Activated effector memory CD4-positive, alpha-beta T cell treated with Interleukin-2 at 50 U/mL for 16 hours (primary cell): ENCODE data around the gene FLAD1.
A peak's percentile ranks its signal among the peaks of the same experiment; 100 is the strongest.
"Not testable (repeated sequence)": the region's sequence is repeated elsewhere in the genome, so short reads cannot be mapped to it uniquely, and the experiment has no call there.

Experiments used
- DNase-seq: peaks from one replicate; pipeline ENCODE4 v3.0.0-alpha.2; 2020

FLAD1 gene

DNA sequence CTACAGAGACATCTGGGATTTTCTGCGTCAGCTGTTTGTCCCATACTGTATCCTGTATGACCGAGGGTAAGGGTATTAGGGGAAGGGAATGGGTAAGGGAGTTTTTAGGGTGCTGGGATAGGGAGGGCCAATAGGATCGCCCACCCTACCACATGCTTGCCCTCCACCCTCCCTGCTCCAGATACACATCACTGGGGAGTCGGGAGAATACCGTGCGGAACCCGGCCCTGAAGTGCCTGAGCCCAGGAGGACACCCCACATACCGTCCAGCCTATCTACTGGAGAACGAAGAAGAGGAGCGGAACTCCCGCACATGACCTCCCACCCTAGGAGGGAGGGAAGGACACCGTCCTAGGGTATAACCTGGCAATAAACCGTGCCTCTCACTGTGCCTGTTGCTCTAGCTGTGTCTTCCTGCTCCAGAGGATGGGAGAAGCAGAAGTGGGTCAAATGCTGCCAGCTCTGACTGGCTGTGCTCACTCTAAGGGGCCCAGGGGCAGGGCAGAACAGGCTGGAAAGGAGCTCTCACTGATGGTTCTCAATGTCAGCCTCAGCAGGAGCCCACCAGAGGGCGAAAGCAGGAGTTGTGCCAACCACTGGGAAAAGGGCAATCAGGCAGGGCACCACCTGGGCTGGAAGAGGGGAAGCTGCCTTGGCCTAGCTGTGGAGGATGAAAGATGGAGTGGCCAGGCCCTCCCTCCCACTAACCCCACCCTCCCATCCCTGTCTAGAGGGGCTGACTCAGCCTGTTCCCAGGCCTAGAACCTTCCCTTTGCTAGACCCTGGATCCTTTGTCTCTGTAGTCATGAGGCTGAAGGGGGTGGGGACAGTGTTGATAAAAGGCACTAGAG is 9.8 kb downstream of the FLAD1 start:
- no peak for DNase-seq

DNA sequence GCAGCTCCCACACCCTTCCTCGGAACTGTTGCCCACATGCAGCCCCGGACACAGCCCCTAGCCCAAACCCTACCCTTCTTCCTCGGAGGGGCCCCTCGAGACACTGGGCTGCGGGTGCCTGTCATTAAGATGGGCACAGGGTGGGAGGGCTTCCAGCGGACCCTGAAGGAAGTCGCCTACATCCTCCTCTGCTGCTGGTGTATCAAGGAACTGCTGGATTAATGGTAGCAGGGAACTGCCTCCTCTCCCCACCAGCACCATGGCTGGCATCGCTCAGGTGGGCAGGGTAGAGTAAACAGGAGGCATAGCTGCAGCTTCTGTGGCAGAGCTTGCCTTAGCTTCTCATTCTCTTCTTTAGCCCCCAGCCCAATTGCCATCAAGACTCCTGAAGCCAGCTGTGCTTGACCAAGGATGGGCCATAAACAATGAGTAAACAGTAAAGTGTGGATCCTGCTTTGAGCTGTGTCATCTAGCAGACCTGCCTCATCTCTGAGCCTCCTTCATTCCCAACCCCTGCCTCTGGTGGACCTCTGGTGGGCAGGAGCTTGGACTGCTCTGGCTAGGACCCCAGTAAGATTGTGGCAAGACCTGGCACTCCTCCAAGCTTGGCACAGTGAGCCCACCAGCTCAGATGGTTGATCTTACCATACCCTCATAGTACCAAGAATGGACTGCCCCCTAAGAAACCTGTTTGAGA is 10.6 kb downstream of the FLAD1 start, which contains the start of gene LENEP:
Gene LENEP, plus strand, starts transcription at position 15 of the 697 bp plus-strand sequence. Its CDS starts 22 bp downstream, at position 37.
- DNase-seq: no peak

DNA sequence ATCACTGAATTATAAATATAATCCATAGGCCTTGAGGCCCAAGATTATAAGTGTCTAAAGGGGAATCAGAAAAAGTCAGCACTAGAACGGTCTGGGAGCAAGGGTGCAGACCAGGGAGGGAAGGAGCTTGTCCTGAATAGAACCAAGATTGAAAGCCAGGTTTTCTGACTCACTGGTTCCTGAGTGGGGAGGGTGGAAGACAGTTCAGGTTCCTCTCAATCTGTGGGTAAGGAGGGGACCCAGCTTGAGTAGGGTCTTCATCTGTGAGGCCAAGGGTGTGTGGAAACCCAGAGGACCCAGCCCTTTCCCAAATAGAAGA is 11.1 kb downstream of the FLAD1 start:
- DNase-seq: no peak

DNA sequence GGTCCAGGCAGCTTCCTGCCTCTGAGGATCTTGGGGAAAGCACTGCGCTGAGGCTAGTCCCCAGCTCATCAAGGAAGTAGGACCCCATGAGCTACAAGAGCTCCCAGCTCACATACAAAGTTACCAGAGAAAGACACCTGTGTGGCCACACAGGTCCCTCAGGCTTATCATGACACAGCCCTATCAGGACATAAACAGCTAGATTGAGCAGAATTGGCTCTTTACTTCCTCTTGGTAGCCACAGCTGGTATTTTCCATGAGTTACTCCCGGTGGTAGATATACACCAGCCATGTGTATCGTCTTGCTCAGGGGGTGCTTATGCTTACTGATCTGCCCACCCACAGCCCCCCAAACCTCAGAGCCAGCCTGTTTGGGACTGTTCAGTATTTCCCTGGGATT is 11.4 kb downstream of the FLAD1 start:
- no peak for DNase-seq

DNA sequence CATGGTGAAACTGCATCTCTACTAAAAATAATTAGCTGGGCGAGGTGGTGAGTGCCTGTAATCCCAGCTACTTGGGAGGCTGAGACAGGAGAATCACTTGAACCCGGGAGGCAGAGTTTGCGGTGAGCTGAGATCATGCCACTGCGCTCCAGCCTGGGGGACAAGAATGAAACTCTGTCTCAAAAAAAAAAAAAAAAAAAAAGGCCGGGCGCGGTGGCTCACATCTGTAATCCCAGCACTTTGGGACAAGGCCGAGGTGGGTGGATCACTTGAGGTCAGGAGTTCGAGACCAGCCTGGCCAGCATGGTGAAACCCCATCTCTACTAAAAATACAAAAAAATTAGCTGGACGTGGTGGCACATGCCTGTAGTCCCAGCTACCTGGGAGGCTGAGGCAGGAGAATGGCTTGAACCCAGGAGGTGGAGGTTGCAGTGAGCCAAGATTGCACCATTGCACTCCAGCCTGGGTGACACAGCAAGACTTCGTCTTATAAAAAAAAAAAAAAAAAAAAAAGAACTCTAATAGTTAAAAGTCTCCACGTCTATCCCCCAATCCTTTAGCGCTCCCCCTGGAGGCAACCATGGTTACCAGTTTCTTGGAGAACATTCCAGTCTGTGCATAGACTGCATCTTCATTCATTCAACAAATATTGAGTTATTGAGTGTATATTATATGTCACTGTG is 12.3 kb downstream of the FLAD1 start:
- not testable (repeated sequence) for DNase-seq

DNA sequence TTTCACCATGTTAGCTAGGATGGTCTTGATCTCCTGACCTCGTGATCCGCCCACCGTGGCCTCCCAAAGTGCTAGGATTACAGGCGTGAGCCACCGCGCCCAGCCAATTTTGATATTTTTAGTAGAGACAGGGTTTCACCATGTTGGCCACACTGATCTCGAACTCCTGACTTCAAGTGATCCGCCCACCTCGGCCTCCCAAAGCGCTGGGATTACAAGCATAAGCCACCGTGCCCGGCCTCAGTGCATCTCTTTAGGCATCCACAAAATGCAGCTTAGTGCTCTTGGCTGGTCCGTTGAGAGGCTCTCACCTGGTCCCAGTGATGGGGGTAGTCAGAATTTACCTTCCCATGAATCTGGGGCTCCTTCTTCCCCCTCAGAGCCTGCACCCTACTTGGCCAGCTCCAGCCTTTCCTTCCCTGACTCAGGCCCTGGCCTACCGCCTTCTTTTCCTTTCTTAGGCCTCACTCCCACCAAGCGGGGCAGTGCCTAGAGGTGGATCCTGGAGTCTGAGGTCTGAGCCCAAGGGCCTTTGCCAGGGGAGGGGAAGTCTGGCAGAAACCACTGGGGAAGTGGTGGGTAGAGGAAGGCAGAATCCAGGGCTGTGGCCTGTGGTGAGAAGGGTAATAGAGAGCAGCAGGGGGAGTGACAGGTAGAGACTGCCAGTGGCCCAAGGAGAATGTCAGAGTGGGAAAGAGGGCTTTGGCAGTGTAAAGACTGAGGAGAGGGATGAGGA is 14.0 kb downstream of the FLAD1 start:
- DNase-seq: no peak

DNA sequence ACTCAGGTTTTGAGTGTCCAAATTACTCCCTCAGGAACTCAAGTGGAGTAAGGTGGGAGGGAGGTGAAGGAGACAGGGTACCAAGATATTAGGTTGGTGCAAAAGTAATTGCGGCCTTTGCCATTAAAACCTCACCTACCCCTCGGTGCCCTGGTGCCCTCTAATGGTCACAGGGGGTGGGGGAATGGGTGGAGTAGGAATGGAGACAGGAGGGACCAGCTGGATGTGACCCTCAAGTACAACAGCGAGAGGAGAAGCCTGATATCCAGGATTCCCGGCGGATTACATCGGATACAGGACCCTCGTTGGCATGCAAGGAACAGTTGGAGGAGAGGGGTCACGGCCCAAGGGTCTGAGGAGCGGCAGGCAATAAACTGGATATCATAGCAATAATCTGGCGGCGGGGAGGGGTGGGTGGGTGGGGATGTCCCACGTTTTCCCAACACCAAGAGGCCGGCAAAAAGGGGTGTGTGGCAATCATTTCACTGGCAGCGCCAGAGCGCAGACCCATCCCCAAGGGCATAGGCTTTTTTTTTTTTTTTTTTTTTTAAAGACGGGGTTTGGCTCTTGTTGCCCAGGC is 15.1 kb downstream of the FLAD1 start:
- DNase-seq: no peak

DNA sequence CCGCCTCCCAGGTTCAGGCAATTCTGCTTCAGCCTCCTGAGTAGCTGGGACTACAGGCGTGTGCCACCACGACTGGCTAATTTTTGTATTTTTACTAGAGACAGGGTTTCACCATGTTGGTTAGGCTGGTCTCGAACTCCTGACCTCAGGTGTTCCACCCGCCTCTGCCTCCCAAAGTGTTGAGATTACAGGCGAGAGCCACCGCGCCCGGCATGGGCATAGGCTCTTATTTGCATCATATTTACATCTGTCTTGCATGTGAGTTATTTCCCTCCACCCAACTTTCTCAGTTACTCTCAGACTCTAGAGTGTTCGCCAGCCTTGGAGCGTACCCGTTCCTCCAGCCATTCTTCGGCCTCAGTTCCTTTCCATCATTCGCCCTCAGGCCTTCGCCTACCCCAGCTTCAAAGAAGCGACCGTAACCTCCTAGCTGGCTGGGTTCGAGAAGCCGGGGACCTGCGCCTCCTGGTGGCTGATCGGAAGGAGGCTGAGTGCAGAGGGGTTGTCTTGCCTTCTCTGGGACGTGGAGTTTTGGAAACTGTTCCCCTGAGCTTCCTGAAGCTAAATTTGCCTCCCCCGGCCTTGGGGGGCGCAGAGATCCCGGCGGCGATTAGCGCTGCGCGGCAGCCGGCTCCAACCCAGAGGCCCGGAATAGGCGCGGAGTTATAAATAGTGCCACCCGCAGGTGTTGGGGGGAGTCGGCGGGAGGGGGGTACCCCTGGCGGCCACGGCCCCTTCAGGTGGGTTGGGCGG is 15.8 kb downstream of the FLAD1 start:
- DNase-seq: peak; percentile 51

DNA sequence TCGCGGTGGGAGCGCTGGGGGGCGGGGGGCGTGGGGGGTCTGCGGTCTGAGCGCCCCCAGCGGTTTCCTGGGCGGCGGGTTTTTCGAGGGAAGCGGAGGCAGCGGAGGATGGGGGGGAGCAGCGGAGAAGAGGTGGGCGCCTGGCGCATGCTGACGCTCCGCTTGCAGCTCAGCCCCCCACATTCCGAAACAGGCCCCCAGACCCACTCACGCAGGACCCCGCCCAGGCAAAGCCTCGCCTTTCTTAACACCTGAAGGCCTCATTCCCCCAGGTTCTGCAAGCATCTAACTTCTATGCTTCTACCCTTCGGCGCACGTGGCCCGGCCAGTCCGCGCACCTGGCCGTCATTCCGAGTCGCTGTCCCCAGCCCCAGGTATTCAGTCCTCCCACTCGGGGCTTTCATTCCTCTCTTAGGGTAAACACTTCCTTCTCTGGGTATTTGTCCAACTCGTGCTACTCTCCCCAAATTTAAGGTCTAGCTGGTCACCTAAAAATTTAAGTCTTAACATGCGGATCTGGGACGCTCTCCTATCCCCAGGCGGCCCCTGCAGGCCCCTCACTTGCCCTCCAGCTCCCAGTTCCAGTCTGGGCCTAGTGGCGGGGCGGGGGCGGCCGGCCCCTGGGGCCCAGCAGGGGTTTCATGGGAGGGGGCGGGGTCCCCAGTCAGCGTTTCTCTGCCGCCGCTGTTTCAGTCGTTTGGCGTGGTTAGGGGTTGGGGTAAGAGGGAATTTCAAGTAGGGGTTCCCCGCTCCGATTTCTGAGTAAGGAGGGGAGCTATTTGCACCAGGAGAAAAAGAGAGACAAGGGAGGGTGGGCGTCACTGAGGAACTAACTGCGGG is 16.6 kb downstream of the FLAD1 start:
- no peak for DNase-seq

DNA sequence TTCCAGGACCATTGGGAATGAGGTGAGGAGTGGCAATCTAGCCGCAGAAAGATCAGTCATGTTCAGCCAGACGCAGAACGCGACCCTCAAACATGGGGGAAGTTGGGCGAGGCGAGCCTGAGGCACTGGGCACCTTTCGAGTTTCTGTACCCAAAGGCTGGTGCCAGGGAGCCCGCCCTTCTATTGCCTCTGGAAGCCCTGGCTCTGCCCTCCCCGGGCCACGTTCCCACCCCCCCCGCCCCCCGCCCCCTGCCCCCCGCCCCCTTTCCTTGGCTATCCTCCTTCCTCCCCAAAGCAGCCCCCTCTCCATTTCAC is 17.2 kb downstream of the FLAD1 start:
- DNase-seq: no peak

DNA sequence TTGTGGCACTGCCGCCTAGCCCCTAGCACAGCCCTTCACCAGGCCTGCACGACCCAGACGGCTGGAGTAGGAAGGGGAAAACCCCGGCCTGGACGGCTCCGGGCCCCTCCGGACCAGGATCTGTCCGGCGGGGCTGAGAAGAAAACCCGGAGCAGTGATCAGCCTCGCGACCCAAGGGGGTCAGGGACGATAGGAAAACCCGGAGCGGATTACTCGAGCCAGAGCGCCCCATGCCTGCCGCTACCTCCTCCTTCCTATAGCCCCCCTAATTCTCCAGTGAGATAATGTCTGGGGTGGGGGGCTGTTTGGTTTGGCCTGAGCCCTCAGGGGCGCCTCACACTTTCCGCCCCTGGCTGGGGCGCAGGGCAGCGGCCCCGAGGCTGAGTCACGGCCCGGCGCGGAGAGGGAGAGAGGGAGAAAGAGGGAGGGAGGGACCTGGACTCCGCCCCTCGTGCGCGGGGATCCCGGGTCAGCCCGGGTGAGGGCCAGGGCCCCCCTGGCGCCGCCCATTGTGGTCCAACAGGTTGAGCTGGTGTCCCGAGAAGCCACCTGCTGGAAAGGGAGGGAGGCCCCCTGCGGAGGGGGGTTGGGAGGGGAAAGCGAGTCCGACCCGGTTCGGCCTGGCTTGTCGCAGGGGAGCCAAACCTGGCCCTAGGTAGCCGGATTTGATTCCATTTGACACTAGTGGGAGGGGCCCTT is 17.7 kb downstream of the FLAD1 start:
- peak; percentile 72 for DNase-seq

DNA sequence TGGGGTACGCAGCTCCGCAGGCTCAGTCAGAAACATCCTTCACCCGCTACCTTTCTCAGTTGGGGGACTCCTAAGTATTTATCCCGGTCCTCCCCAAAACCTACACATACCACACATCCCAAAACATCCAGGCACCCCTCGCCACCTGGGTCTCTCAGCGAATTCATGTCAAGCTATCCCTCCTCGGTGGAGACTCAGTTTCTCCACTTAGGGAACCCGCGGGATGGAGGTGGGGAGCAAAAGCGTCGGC is 18.2 kb downstream of the FLAD1 start:
- DNase-seq: no peak

DNA sequence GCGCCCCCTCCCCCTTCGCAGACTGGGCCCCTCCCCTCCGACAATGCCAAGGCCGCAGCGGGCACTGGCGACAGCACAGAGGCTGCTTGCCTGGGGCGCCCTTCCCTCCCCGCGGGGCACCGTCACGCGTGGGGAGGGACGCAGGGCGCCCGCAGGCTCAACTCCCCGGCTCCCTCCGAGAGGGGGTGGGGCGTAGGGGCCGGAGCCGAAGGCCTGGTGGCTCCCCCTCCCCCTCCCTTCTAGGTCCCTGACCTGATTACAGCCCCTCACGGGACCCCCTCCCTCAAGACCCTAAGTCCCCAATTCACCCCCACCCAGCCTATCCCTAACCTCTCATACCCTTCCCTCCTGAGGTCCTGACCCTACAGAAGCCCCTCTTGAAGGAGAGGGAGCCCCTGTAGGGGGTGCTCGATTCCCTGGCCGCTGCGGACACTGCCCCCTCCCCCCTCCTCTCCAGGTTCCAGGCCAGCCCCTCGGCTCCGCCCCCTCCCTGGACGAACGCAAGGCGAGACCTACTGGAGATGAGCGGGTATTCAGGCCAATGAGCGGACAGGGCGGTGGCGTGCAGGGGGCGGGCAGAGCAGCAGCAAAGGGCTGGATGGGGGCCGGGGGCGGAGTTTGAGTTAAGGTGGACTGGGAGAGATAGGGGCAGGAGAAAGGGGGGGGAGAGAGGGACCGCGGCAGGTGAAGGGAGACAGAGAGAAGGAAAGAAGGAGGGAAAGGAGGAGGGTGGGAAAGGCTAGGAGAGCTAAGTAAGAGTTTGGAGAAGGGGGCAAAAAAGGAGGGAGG is 18.7 kb downstream of the FLAD1 start:
- peak; percentile 97 for DNase-seq

DNA sequence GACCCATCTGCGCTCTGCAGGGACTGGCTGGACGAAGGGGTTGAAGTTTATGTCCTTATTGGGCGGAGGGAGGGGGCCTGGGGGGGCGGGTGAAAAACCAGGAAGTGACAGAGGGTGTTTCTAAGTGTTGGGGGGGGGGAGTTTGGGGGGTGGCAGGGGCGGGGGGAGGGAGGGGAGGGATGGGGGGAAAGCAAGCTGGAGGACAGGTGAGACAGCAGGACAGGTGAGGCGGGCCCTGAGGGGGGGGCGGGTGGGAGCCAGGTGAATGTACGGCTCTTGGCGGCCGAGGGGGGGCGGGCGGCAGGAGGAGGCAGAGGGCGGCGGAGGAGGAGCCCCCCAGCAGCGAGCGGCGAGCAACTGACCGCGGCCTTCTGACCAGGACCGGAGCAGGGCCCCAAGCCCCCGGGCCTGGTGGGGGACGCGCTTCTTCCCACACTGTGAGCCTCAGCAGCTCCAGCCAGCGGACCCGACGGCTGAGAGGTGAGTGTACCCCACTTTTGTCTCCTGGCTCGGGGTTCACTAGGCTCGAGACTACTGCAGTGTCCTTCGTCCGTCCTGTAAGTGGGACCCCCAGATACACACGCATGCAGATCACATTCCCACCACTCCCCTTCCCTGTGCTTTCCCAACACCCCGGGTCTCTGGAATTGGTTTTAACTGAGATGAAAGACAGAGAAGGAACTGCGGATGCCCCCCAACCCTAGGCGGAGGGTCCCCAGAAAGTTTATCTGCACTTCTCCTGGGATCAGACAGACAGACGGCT is 19.5 kb downstream of the FLAD1 start, which contains the start of gene ZBTB7B:
Gene ZBTB7B, plus strand, starts transcription at position 339 of the 763 bp plus-strand sequence. CDS start 11,859 bp downstream, outside the sequence.
- no peak for DNase-seq

DNA sequence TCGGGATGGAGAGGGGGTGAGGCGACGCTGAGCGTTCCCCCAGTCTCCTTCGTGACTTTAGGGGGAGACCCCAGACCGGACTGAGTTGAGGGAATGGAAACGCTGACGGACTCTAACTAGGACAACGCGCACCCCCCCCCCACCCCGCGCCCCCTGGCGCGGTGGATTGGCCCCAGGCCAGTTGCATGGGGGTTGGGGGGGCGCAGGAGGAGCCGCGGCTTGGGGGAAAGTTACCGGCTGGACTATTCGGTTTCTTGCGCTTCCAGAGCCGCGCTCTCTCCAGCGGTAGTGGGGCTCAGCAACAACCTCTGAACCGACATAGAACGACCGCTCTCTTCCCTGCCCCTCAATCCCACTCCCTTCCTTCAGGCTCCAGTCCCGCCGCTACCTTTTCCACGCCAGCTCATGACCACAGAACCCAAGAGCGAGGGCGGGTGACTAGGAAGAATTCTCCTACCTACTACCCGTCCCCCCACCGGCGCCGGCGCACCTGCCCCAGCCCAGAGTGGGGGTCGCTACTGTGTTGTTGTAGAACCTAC is 20.2 kb downstream of the FLAD1 start:
- DNase-seq: no peak

DNA sequence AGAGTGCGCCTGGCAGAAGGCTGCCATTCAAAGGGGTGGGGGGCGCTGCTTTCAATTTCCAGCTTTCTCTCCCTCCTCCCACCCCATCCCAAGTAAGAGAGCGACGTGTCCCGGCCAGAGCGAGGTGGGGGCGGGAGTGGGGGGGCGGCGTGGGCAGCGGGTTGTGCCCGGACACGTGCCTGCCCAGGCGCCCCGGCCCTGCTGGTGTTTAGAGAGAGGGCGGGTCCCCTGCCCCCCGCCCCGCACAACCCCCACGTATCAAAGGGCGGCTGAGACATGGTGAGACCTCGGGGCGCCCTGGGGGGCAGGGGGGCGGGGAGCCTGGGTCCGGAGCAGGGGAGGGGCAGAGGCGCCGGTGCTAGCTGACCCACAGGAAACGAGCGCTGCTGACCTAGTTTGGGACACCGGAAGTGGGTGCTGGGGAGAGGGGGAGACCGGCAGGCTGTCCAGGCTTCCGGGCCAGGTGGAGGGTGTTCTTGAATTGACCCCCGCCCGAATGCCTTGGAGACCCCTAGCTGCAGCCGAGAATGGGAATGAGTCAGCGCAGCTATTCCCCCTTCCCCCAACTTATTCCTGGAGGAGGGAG is 20.7 kb downstream of the FLAD1 start:
- DNase-seq: no peak

DNA sequence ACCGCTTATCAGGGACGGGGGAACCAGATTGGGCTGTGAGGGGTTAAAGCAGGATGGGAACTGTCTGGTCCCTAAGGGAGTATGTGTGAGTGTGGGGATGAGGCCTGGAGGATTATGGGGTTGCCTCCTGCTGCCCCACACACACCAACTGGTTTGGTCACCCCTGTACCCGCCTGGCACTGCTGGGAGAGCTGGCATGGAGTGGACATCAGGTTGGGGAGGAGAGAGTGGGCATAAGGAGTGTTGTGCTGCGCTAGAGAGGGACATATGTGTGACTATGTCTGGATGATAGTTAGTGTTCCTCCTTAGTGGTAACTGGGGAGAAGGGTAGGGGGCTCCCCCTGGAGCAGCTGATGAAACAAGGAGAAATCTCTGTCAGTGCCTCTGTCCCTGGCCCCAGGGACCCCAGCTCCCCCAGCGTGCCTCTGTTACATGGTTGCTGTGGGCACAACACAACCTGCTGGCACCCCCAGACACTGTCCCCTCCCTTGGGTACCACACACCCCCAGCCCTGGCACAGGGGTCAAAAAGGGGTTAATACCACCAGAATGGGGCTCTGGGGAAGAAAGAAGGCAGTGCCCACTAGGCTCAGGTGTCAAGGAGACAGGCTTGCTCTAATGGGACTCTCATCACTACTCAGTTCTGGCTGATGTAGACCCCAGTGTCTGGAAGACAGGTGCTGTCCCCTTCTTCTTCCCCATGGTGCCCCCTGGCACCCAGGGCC is 21.4 kb downstream of the FLAD1 start:
- DNase-seq: no peak
